Myocyte (in vitro differentiated cells): ENCODE measurements around the gene F2R. TPM values are rescaled to one million over a fixed set of nuclear protein-coding genes. Genes with fewer than 3 reads are reported as not detected.

Experiments
- DNase-seq: peaks from one replicate; pipeline ENCODE4 v3.0.0-alpha.2; 2012; ENCODE audit warnings: low read depth
- total RNA-seq: library from RNA; depleted of rRNA; stranded (reverse); fragments of >200 nt; gene quantifications from 2 replicates; pipeline ENCODE4 v1.2.3, GENCODE V29; 2014

F2R gene
- total RNA-seq, 1 donor from 2014 or later = 10.1 TPM

- peak; percentile 21 for DNase-seq
Observed at GRCh38 chr5:76690037-76690679, 25.8 kb upstream of the F2R start.

GRCh38 chr5:76690704-76691466 is 25.0 kb upstream of the F2R start:
- no peak for DNase-seq

GRCh38 chr5:76691467-76692273 is 24.3 kb upstream of the F2R start:
- DNase-seq = no peak

GRCh38 chr5:76692274-76692540 is 23.7 kb upstream of the F2R start:
- no peak for DNase-seq

- no peak for DNase-seq
Observed at GRCh38 chr5:76692651-76693050, 23.3 kb upstream of the F2R start.

- DNase-seq = no peak
Observed at GRCh38 chr5:76693141-76693540, 22.8 kb upstream of the F2R start.

GRCh38 chr5:76694317-76694716 is 21.6 kb upstream of the F2R start:
- DNase-seq = no peak

- DNase-seq = no peak
Observed at GRCh38 chr5:76695346-76695745, 20.6 kb upstream of the F2R start.

- no peak for DNase-seq
Observed at GRCh38 chr5:76696251-76696650, 19.7 kb upstream of the F2R start.

- DNase-seq = no peak
Observed at GRCh38 chr5:76697670-76698069, 18.3 kb upstream of the F2R start.

- DNase-seq = no peak
Observed at GRCh38 chr5:76700571-76700970, 15.4 kb upstream of the F2R start.

- DNase-seq = peak; percentile 99
Observed at GRCh38 chr5:76701298-76701697, 14.6 kb upstream of the F2R start.

- no peak for DNase-seq
Observed at GRCh38 chr5:76703707-76704106, 12.2 kb upstream of the F2R start.

GRCh38 chr5:76704131-76704663 is 11.7 kb upstream of the F2R start:
- no peak for DNase-seq

GRCh38 chr5:76705574-76705973 is 10.4 kb upstream of the F2R start:
- DNase-seq = no peak

- peak; percentile 38 for DNase-seq
Observed at GRCh38 chr5:76709762-76710161, 6.2 kb upstream of the F2R start.

- DNase-seq = no peak
Observed at GRCh38 chr5:76710991-76711390, 4.9 kb upstream of the F2R start.

- DNase-seq = no peak
Observed at GRCh38 chr5:76714751-76715485, 1.0 kb upstream of the F2R start.

- no peak for DNase-seq
Observed at GRCh38 chr5:76715486-76715735, 515 bp upstream of the F2R start.

GRCh38 chr5:76716456-76717157 is 681 bp downstream of the F2R start:
- no peak for DNase-seq
